Measurements from ENCODE around the gene BUD23. TPM values are rescaled to one million over a fixed set of nuclear protein-coding genes. Genes with fewer than 3 reads are reported as not detected.

The BUD23 gene
- total RNA-seq, 1 experiment from 2014 or later = 168 TPM

DNA sequence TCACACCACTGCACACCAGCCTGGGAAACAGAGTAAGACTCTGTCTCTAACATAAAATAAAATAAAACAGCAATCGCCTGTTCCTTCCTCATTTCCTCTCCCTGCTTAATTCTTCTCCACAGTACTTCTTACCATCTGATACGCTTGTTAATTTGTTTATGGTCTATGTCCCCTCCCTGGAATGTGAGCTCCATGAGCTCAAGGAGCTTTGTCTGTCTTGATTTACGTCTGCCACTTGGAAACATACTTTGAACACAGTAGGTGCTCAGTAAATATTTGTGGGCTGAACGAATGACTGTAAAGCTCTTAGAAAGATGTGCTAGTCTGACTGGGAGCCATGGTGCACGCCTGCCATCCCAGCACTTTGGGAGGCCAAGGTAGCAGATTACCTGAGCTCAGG, 45.2 kb downstream of the BUD23 start:
- no peaks in the 10 kb centered on the region for H3K9me3 ChIP-seq (ENCODE audit: control insufficient read depth in 1 of 2, insufficient read depth in 1 of 2, low read depth in 1 of 2, low read length in 2 of 2)
- TF ChIP-seq SRF (IDR thresholded peaks at IDR 0.05; ENCODE audit: low read depth) (no peak), ATF3 (IDR thresholded peaks at IDR 0.05) (no peak), ZFX (IDR thresholded peaks at IDR 0.05) (no peak), SIN3A (IDR thresholded peaks at IDR 0.05; ENCODE audit: low read depth) (no peak), ELF1 (IDR thresholded peaks at IDR 0.05; ENCODE audit: borderline replicate concordance, low read depth) (no peak), TCF7L2 (IDR thresholded peaks at IDR 0.05; ENCODE audit: borderline replicate concordance, extremely low read depth, insufficient read depth, insufficient read length) (no peak), CEBPB (IDR thresholded peaks at IDR 0.05; ENCODE audit: low read depth) (no peak), EGR1 (IDR thresholded peaks at IDR 0.05; ENCODE audit: low read depth) (no peak), CBX3 (IDR thresholded peaks at IDR 0.05; ENCODE audit: low read depth) (no peak), YY1 (IDR thresholded peaks at IDR 0.05; ENCODE audit: extremely low read depth, insufficient replicate concordance, low read depth, low read length) (no peak), SP1 (IDR thresholded peaks at IDR 0.05; ENCODE audit: low read depth) (no peak)
- no peaks in the 10 kb centered on the region for H3K9me2 ChIP-seq (ENCODE audit: insufficient read depth)
- ATAC-seq (no peak), DNase-seq (ENCODE audit: low read depth, low spot score) (no peak)
- H2AFZ ChIP-seq (ENCODE audit: low read depth, low read length, poor library complexity, severe bottlenecking) = no peak overlapping the region
- ChIA-PET CTCF (interaction anchor here (1.7 kb wide), 1 partner anchor 122 kb away, joined by 9 read pairs; no protein-coding TSS in a partner anchor), POLR2A (interaction anchor here (0.7 kb wide), 1 partner anchor 257 kb away, joined by 4 read pairs; no protein-coding TSS in a partner anchor), RAD21 (ENCODE audit: low non-redundant PET in 1 of 2, low total read pairs in 2 of 2, uncharacterized antibody in 2 of 2, unreplicated experiment in 2 of 2) (no interaction called here)
- peaks cover 2 to 14% of the 10 kb centered on the region in 2 experiments; a peak in 3 of 4 replicates for H3K4me1 ChIP-seq (ENCODE audit: control insufficient read depth in 1 of 2, insufficient read depth in 2 of 2, low read length in 2 of 2)
- no peak overlapping the region for H3K4me3 ChIP-seq (replicated peaks in 1 of 2; ENCODE audit: low read depth in 1 of 2, low read length in 2 of 2)
- intact Hi-C loops (cut with micrococcal nuclease) = loop anchor here (5.0 to 10.0 kb wide), 2 partner anchors 64 to 206 kb away; partner anchors contain the start of genes BAZ1B and VPS37D
- H3K4me2 ChIP-seq (ENCODE audit: low read length) = no peak overlapping the region
- H3K27me3 ChIP-seq (ENCODE audit: insufficient read depth, low read length) = no peaks in the 10 kb centered on the region
- H3K79me2 ChIP-seq (ENCODE audit: insufficient read depth, low read length) = no peaks in the 10 kb centered on the region
- BruUV-seq (replicated peaks) = no TSS peak
- no peak overlapping the region for H3K9ac ChIP-seq (ENCODE audit: low read length)
- no peaks in the 10 kb centered on the region for H3K36me3 ChIP-seq (ENCODE audit: control insufficient read depth in 1 of 2, insufficient read depth in 2 of 2, low read length in 2 of 2)
- no peaks in the 10 kb centered on the region for H4K20me1 ChIP-seq (ENCODE audit: insufficient read depth)
- H3K27ac ChIP-seq (ENCODE audit: low read depth, low read length) = no peak overlapping the region

- Histone ChIP-seq H3K36me3 (ENCODE audit: control insufficient read depth in 1 of 2, insufficient read depth in 2 of 2, low read length in 2 of 2) (peaks cover 0 to under 1% of the 10 kb centered on the region in 2 experiments; a peak in 1 of 4 replicates), H3K9ac (ENCODE audit: low read length) (no peak overlapping the region), H3K27ac (ENCODE audit: low read depth, low read length) (no peak overlapping the region), H3K79me2 (ENCODE audit: insufficient read depth, low read length) (no peaks in the 10 kb centered on the region; the same call in 1 of the 2 replicates), H2AFZ (ENCODE audit: low read depth, low read length, poor library complexity, severe bottlenecking) (no peak overlapping the region), H3K9me3 (ENCODE audit: control insufficient read depth in 1 of 2, insufficient read depth in 1 of 2, low read depth in 1 of 2, low read length in 2 of 2) (no peaks in the 10 kb centered on the region), H3K4me1 (ENCODE audit: control insufficient read depth in 1 of 2, insufficient read depth in 2 of 2, low read length in 2 of 2) (peaks cover 8 to 25% of the 10 kb centered on the region in 2 experiments), H3K9me2 (ENCODE audit: insufficient read depth) (no peaks in the 10 kb centered on the region), H4K20me1 (ENCODE audit: insufficient read depth) (no peaks in the 10 kb centered on the region), H3K4me3 (replicated peaks in 1 of 2; ENCODE audit: low read depth in 1 of 2, low read length in 2 of 2) (no peak overlapping the region), H3K27me3 (ENCODE audit: insufficient read depth, low read length) (no peaks in the 10 kb centered on the region), H3K4me2 (ENCODE audit: low read length) (no peak overlapping the region)
- ATAC-seq (no peak), DNase-seq (ENCODE audit: low read depth, low spot score) (no peak)
- no TSS peak for BruUV-seq (replicated peaks)
- ChIA-PET CTCF (interaction anchor here (1.9 kb wide), 1 partner anchor 123 kb away, joined by 7 read pairs; no protein-coding TSS in a partner anchor), POLR2A (no interaction called here), RAD21 (ENCODE audit: low non-redundant PET in 1 of 2, low total read pairs in 2 of 2, uncharacterized antibody in 2 of 2, unreplicated experiment in 2 of 2) (no interaction called here)
- intact Hi-C loops (cut with micrococcal nuclease) = loop anchor here (10.0 kb wide), 1 partner anchor 406 kb away; the partner anchor contains the start of genes FKBP6 and TRIM50
- TF ChIP-seq SRF (IDR thresholded peaks at IDR 0.05; ENCODE audit: low read depth) = no peak
- no peak for TF ChIP-seq EGR1 (IDR thresholded peaks at IDR 0.05; ENCODE audit: low read depth)
- TF ChIP-seq ZNF274 (IDR thresholded peaks at IDR 0.05; ENCODE audit: low read depth, low read length) = no peak
- TF ChIP-seq ELF1 (IDR thresholded peaks at IDR 0.05; ENCODE audit: borderline replicate concordance, low read depth) = no peak
- TF ChIP-seq SIN3A (IDR thresholded peaks at IDR 0.05; ENCODE audit: low read depth) = no peak
- TF ChIP-seq MAX (IDR thresholded peaks at IDR 0.05) = no peak
- TF ChIP-seq SP1 (IDR thresholded peaks at IDR 0.05; ENCODE audit: low read depth) = no peak
- no peak for TF ChIP-seq POLR2AphosphoS5 (IDR thresholded peaks at IDR 0.05; ENCODE audit: low read depth, low read length)
- no peak for TF ChIP-seq TCF7L2 (IDR thresholded peaks at IDR 0.05; ENCODE audit: borderline replicate concordance, extremely low read depth, insufficient read depth, insufficient read length)
- TF ChIP-seq POLR2A (IDR thresholded peaks at IDR 0.05; ENCODE audit: borderline replicate concordance, extremely low read depth, insufficient read depth, insufficient read length) = no peak
- TF ChIP-seq CTCF (IDR thresholded peaks at IDR 0.05 in 2 of 3, conservative IDR thresholded peaks at IDR 0.05 in 1 of 3; ENCODE audit: borderline replicate concordance in 1 of 3, insufficient read depth in 1 of 3, low read depth in 2 of 3, low read length in 2 of 3) = no peak
Observed at GRCh38 chr7:73730485-73730884, 47.1 kb downstream of the BUD23 start.
